ENCODE results near the gene TCN2. TPM values are rescaled to one million over a fixed set of nuclear protein-coding genes. Genes with fewer than 3 reads are reported as not detected.

The TCN2 gene
- total and polyA plus RNA-seq, 10 of the 15 experiments (the other 5 are each of a cell fraction or from before 2014, with no cell fraction given) = 5.4 to 21.8 (median 11.0) TPM

- TF ChIP-seq STAT1 (conservative IDR thresholded peaks at IDR 0.05) (0 out of 2 replicates have a peak, but pooled peaks have one; percentile 50), POLR2AphosphoS5 (IDR thresholded peaks at IDR 0.05; ENCODE audit: low read length) (no peak; the same call in 1 of the 2 replicates), CHD2 (IDR thresholded peaks at IDR 0.05; ENCODE audit: borderline replicate concordance, low read depth, low read length) (no peak), CBX3 (IDR thresholded peaks at IDR 0.05; ENCODE audit: borderline replicate concordance, low read depth) (no peak), NR2C1 (IDR thresholded peaks at IDR 0.05) (no peak), SUPT20H (IDR thresholded peaks at IDR 0.05; ENCODE audit: borderline replicate concordance, control insufficient read depth, low read depth, low read length) (no peak), KAT2A (conservative IDR thresholded peaks at IDR 0.05; ENCODE audit: control insufficient read depth, low read depth, low read length) (no peak), TCF7 (IDR thresholded peaks at IDR 0.05; ENCODE audit: borderline replicate concordance) (no peak), ATF7 (IDR thresholded peaks at IDR 0.05; ENCODE audit: low read depth) (no peak), RELB (IDR thresholded peaks at IDR 0.05; ENCODE audit: low read depth) (no peak), DPF2 (IDR thresholded peaks at IDR 0.05) (0 out of 2 replicates have a peak, but pooled peaks have one; percentile 23), SMARCA5 (IDR thresholded peaks at IDR 0.05) (no peak), IRF4 (IDR thresholded peaks at IDR 0.05; ENCODE audit: low read depth, low read length) (no peak), RAD51 (IDR thresholded peaks at IDR 0.05) (no peak), GATAD2B (conservative IDR thresholded peaks at IDR 0.05; ENCODE audit: low read depth) (no peak), BMI1 (IDR thresholded peaks at IDR 0.05; ENCODE audit: borderline replicate concordance) (peak; percentile 95), ZNF384 (IDR thresholded peaks at IDR 0.05; ENCODE audit: borderline replicate concordance, low read depth, low read length) (no peak), MAX (IDR thresholded peaks at IDR 0.05; ENCODE audit: low read depth, low read length) (no peak), MLLT1 (IDR thresholded peaks at IDR 0.05) (no peak), CBFB (IDR thresholded peaks at IDR 0.05; ENCODE audit: low read depth) (no peak)
- TF ChIP-seq, protein P1, sequence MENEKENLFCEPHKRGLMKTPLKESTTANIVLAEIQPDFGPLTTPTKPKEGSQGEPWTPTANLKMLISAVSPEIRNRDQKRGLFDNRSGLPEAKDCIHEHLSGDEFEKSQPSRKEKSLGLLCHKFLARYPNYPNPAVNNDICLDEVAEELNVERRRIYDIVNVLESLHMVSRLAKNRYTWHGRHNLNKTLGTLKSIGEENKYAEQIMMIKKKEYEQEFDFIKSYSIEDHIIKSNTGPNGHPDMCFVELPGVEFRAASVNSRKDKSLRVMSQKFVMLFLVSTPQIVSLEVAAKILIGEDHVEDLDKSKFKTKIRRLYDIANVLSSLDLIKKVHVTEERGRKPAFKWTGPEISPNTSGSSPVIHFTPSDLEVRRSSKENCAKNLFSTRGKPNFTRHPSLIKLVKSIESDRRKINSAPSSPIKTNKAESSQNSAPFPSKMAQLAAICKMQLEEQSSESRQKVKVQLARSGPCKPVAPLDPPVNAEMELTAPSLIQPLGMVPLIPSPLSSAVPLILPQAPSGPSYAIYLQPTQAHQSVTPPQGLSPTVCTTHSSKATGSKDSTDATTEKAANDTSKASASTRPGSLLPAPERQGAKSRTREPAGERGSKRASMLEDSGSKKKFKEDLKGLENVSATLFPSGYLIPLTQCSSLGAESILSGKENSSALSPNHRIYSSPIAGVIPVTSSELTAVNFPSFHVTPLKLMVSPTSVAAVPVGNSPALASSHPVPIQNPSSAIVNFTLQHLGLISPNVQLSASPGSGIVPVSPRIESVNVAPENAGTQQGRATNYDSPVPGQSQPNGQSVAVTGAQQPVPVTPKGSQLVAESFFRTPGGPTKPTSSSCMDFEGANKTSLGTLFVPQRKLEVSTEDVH (IDR thresholded peaks at IDR 0.05; ENCODE audit: low read depth, partially characterized antibody) = no peak
Measured at GRCh38 chr22:30667494-30668385, 60.8 kb downstream of the TCN2 start, which contains the start of gene DUSP18 (continued).

Data from GM12878 (cell line).